HG03442 (cell line): Measurements from ENCODE around the gene RGS8.
A peak's percentile ranks its signal among the peaks of the same experiment; 100 is the strongest.
"Not testable (repeated sequence)": the region's sequence is repeated elsewhere in the genome, so short reads cannot be mapped to it uniquely, and the experiment has no call there.

Experiments used
- ATAC-seq: cut with Tn5 transposase; IDR thresholded peaks from one replicate; pipeline ENCODE4 v1.9.1; 2021; ENCODE audit warnings: mild to moderate bottlenecking, moderate library complexity; ENCODE audit not compliant: unreplicated experiment

RGS8 gene

DNA sequence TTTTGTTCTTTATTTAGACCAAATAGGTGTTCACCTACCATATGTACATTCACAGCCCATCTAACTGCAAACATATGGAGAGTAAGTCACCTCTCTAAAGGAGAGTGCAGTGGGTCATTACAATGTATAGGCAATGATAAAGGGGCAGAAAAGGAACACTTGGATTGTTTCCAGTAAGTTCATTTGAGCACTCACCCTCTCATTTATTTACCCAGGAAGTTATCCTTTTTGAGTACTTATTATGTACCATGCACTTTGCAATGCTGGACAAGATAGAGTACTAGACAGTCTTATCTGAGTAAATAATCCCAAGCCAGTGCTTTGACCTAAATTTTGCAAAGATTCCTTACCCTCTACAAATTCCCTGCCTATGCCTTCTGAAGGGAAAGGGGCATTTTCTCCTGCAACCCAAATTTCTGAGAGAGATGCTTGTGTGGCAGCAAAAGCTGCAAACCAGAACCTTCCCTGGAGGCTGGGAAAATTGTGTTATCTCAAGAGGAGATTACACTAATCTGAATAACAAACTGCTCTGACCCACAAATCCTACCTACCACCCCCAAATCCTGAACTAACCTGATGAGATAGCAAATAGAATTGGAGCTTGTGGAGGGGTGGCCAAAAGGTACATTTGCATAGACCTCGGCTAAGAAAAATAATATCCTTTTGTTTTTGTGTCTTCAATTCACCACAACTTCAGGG, 18.6 kb upstream of the RGS8 start:
- ATAC-seq = no peak

DNA sequence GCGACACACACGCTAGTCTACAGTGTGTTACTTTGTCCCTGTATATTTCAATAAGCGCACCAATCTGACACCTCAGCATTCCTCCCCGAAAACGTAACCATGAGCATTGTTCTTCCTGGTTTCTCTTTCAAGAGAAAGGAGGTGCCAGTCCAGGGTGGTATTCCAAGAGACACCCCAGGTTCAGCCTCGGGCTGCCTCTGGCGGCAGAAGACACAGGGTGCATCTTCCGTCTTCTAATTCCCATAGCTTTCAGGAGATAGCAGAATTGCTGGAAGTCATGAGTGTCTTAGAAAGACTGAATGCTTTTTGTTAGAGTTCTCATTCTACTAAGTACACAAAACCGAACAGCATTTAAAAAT, 15.9 kb upstream of the RGS8 start:
- no peak for ATAC-seq

DNA sequence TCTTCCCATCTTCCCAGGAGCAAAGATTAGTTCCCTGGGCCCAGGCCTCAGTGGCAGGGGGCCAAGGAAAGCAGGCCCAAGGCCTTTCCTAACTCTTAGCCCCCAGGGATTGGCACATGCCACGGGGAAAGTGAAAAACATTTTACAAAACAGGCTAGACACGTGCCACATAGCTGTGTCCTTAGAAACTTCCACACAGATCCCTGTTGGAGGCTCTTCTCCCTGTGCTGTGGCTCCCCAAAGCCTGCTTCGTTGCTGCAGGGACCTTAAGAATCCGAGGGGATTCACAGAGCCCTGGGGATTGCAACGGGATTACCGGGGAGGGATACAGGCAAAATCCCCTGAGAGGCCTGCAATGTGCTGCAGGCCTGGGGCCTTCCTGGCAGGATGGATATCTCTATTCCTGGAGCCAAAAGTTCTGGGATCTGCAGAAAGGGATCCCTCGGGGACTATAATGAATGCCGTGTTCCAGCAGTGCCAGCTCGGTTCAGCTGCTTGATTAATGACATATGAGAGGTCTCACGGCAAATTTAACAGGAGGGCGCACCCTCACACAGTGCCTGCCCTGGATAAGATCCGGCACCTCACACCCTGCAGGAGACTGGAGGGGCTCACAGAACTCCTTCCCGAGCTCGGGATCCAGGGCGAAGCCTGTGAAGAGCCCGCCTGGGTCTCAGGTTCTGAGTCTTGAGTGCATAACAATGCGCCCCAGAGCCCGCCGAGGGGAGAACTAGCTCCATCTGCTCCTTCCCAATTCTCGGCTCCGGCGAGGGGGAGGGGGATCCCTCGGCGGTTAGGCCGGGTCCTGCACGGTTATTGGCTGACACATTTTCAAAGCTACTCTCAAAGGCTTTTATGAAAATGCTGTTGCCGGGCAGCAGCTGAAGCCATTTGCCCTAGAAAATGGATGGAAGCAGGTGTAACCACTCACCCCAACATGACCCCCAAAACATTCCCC, 15.3 kb upstream of the RGS8 start:
- ATAC-seq = no peak

DNA sequence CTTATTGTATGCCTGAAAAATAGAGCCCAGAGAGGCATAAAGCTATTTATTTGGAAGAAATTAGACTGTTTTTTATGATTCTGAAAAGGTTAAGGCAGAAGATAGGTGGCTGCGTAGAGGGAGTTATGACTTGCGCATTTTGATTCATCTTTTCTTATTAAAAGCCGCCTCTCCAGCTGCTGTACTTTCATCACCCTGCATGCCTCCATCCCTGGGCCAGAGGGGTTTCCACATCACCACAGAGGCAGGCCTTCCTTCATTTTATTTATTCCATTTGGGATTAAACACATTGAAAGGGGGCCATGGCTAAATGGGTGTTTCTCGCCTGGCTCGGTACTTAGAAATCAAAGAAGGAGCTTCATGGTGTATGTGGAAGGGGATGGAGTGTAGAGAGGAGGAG, 14.6 kb upstream of the RGS8 start:
- no peak for ATAC-seq

DNA sequence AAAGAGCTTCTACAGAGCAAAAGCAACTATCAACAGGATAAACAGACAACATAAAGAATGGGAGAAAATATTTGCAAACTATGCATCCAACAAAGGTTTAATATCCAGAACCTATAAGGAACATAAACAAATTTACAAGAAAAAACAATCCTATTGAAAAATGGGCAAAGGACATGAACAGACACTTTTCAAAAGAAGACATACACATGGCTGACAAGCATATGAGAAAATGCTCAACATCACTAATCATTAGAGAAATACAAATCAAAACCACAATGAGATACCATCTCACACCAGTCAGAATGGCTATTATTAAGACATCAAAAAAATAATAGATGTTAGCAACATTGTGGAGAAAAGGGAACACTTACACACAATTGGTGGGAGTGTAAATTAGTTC, 8.8 kb upstream of the RGS8 start:
- ATAC-seq = not testable (repeated sequence)

DNA sequence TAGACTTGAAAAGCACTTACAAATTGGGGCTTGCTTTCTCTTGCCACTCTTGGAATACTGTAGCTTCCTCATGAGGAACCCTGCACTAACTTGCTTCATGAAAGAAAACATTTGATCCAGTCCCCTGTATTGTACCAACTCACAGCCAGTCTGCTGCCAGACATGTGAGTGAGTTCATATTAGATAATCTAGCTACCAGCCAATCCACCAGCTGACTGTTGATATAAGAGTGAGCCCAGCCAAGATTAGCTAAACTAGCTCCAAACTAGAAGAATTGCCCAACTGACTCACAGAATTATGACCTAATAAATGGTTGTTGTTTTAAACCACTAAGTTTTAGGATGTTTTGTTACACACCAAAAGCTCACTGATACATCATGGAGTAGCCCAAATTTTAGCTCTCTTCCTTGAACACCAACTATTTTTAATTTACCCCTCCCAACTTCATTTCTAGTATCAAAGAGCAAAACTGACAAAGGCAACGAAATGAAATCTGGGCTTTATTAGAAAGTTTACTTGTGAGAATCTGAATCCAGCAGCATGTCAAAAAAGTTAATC, 6.6 kb upstream of the RGS8 start:
- no peak for ATAC-seq

DNA sequence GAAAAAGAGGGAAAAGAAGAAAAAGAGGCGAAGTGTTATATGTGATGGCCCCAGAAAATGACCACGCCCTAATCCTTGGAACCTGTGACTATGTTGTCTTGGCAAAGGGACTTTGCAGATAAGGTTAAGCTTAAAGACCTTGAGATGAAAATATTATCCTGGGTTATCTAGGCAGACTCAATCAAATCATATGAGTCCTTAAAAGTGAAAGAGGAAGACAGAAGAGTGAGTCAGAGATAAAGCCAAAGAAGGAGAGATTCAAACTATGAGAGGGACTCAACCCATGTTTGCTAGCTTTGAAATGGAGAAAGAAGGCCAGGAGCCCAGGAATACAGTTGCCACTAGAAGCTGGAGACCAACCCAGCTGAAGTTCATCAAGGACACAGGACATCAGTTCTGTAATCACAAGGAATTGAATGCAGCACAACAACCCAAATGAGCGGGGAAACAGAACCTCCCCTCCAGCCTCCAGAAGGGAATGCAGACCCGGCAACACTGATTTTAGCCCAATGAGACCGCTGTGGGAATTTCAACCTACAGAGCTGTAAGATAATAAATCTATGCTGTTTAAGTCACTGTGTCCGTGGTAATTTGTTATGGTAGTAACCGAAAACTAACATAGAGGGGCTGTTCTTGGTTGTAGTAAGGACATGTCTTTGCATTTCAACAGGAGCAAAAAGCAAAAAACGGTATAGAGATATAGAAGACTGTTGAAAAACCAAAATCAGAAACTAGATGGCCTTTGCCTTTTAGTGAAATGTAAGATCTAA, 4.2 kb upstream of the RGS8 start:
- ATAC-seq = no peak

DNA sequence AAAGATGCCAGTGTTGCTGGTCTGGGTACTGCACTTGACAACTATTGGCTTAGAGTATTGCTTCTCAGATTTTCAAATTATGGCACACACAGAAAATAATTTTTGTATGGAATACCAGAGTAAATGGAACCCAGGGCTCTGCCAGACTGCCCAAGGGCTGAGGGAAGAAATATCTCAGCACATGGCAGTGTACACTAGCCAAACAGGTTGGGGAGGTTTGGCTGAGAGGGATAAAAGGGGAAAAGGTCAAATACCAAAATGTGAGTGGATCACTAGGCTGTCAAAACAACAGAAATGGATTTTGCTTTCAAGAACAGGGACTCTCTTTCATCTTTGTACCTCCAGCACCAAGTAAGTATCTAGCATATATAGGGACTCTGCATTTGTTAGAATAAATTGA, 3.0 kb upstream of the RGS8 start:
- ATAC-seq = no peak

DNA sequence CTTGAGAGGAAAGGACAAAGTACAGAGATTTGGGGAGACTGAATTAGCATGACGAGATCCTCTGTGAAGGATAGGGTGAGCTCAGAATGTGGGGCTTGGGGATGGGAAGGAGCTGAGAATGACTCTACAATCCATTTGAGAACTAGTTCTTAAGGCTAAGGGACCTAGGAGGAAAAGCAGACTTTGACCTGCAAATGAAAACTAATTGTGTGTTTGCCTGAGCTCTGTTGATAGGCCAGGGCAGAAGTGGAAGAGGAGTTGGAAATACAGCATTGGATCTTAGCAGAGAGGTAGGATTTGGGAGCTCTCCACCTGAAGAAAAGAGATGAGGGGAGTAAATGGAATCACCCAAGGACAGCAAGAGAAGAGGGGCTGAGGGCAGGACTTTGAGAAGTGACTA, 2.1 kb upstream of the RGS8 start:
- no peak for ATAC-seq

DNA sequence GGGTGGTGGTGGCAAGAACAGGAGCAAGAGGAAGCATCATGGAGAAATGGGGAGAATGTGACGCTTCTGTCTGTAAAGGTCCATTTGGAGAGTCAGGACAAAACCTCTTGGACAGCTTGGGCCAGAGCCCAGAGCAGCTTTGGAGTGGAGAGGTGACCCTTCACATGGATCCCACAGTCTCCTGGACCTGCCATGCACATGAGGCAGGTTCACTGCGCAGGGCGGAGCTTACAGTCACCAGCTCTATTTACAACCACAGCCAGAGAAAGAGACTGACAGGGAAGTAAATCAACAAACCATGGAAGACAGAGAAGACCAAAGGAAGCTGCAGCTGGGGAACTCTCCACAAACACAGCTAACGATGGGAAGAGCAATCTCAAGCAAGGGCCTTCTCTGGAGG, 828 bp upstream of the RGS8 start:
- no peak for ATAC-seq

DNA sequence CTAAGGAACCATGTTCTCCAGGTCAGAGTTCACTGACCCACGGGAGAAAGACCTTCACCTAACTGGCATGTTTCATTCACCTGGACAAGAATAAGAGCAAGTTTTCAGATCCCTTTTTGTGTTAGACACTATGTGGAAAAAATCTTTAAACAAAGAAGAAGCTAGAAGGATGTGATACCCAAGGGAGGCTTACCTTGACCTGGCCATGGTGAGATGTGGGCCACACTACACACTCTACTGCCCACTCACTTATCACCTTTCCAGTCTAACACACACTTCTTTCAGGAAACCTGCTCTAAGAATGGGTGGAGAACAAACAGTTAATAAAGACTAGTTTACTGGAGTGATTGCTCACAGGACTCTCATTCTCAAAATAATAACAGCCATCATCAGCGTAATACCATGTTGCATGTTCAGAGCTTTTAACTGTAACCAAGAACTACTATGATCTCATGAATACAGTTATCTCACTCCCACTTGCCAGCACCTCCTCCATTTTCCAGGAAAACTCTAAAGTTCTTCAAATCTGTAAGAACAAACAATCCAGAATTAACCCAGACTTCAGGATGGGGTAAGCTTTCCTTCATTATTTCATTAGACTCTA, 1.4 kb downstream of the RGS8 start:
- no peak for ATAC-seq

DNA sequence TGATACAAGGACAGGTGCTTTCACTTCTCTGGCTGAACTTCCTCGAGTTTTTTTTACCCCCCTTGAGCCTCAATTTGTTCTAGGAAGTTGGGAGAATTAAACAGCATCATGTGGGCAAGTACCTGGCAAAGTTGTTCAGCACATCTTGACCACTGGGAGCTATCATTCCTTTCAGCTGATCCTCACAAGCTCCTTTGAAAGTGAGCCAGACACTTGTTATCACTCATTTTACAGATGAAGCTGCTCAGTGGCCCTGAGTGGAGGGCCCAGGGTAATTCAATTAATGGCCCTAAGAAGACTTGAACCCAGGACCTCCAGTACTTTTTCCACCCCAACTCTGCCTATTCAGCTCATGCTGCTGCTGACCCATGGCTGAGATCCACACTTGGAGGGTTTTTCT, 2.0 kb downstream of the RGS8 start:
- ATAC-seq = no peak

DNA sequence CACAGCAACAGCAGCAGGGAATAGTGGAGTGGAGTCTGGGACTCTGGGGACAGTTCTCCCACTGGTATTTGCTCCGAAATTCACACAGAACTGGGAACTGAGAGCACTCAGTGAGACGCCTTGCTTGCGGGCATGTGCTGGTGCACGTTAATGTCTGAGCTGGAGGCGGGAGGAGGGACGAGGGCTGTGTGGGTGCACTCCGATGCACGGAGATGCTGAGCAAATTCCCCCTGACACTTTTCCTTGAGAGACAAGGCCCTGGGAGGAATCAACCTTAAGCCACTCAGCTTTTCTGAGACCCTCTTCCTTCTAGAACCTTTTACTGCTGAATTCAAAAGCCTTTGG, 2.8 kb downstream of the RGS8 start:
- ATAC-seq = no peak

DNA sequence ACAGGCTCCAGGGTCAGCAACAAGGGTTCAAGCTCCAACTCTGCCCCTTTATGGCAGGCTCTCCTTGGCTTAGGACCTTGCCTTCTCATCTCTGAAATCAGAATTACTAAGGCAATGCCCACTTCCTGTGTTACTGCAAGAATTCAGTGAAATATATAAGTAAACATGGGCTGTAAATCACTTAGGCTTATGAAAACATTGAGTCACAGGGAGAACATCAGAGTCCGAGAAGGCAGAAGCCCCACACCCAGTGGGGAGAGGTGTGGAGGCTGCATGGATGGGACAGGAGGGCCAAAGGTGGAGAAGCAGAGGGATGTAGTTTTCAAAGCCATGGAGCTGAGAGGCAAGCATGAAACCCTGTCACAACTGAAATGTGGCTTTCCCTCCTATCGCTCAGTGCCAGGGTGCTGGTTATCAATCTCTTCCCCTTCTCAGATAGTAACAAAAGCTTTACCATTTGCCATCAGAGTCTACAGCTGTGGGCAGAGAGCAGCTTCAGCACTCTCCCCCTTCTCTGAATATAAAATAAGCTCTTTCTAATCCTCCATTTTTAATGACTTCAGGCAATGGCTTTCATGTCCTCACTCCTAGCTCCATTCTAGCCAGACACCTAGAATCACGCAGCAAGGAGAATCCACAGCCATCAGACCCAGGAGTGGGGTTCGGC, 3.4 kb downstream of the RGS8 start:
- no peak for ATAC-seq

DNA sequence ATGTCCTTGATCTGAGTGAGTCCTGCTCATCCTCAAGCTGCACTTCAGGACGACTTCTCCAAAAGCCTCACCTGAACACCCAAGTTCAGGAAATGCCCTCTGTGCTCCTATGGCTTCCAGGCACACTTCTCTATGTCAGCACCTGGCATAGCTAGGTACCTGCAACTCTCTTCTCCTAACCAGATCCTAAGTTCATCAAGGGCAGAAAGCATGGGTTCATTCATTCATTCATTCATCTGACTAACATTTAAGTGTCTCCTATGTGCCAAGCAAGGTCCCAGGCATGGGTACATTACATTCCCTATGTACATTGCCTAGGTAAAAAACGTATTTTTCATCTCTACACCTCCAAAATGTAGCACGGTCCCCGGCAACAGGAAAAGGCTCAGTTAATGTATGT, 4.0 kb downstream of the RGS8 start:
- ATAC-seq = no peak

DNA sequence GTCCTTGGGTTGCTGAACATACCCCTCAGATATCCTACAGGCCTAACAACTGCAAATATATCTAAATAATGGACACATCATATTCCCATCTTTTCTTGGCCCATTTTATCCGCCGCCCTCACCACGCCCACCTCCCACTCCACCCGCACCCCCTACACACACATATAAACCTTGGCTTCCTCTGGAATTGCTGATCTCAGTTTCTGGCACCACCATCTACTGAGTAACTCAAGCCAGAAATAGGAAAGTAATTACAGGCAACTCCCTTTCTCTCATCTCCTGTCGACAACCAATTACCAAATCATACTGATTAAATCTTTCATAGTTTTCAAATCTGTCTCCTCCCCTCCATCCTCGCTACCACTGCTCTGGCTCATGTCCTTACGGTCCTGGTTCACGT, 4.7 kb downstream of the RGS8 start:
- no peak for ATAC-seq

DNA sequence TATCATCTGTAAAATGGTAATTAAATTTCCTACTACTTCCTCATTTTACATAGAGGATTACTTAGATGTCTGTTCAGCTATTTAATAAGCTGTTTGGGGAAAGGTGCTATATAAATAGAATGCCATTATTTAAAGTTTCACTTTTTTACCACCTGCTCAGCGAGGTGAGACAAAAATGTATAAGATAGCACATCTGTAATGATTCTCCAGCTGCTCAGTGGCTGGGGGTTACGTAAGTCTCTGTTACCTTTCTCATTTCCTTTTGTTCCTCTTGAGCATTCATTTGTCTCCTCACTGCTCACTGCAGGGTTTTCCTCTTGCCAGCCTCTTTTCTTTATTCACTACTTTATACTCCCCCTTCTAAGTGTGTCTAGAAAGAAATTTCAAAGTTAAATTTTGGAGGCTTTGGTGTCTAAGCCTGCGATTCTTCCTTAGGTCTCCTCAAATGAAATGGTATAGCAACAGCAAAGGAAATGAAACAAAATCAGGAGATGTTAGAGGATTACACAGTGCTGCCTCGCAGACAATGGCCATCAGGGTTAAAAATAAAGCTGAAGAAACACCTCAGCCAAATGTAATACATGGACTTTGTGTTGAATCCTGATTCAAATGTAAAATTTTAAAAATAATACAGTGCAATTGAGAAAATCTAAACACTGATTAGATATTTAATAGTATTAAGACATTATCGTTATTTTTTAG, 6.8 kb downstream of the RGS8 start:
- ATAC-seq = peak; percentile 85

DNA sequence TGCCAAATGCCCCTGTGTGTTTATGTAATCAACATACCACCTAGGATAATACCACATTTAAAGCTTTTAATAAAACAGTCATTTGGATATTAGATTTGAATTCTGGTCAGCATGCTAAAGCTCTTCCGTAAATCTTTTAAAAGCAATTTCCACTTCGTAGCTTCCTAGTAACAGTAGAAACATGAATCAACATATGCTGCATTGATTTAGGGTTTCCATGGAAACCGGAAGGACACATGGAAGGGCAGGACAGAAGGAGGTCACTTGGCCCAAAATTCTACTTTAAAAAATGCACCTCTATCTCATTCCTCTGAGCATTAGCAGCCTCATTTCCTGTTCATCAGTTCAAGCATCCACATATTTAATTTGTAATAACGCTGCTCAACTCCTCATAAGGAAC, 8.1 kb downstream of the RGS8 start:
- no peak for ATAC-seq

DNA sequence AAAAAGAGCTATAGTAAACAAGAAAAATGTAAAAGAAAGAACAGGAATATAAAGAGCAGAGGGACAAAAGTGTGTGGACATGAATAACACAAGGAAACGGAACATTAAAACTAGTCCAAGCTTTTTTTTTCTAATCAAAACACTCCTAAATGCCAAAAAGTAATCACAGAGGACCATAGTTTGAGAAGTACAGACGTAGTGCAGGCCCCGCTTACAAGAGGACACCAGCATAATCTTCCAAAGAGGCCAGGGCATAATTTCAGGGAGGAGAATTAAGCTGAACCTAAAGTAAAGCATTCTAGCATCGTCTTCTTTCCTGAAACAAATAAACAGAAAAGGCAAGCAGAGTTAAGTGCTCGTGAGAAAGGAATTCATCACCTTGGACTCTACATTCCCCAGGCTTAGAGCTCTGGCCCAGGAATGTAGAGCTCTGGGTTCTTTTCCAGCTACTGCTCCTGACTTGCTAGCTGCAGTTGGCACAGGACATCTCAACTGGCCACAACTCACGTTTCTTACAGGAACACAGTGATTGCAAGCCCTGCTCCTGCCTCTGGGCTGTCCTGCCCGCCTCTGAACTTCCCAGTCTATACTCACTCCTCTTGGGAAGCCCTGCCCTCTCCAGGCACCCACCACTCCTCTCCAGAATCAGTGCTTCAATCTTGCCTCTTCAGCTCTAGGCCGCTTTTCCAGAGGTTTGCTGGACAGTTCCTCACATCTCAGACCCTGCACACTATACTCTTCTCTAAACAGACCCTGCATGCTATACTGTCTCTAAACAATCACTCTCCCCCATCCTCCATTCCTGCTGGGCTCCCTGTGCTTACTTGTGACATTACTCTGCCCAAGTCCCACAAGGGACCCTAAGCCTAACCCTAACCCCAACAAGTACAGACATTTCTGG, 9.8 kb downstream of the RGS8 start:
- ATAC-seq = no peak
